HG03095 (cell line): ENCODE data around the gene ZNF770.

ENCODE experiments used
- ATAC-seq: cut with Tn5 transposase; IDR thresholded peaks from one replicate; pipeline ENCODE4 v1.9.1; 2021; ENCODE audit warnings: moderate library complexity; ENCODE audit not compliant: unreplicated experiment

The ZNF770 gene, protein sequence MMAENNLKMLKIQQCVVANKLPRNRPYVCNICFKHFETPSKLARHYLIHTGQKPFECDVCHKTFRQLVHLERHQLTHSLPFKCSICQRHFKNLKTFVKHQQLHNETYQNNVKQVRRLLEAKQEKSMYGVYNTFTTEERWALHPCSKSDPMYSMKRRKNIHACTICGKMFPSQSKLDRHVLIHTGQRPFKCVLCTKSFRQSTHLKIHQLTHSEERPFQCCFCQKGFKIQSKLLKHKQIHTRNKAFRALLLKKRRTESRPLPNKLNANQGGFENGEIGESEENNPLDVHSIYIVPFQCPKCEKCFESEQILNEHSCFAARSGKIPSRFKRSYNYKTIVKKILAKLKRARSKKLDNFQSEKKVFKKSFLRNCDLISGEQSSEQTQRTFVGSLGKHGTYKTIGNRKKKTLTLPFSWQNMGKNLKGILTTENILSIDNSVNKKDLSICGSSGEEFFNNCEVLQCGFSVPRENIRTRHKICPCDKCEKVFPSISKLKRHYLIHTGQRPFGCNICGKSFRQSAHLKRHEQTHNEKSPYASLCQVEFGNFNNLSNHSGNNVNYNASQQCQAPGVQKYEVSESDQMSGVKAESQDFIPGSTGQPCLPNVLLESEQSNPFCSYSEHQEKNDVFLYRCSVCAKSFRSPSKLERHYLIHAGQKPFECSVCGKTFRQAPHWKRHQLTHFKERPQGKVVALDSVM

GRCh38 chr15:34988027-34988902, at the start of gene ZNF770:
Gene ZNF770, minus strand, starts transcription at chr15:34988287. Its CDS starts 4,853 bp downstream, at chr15:34983434.
- ATAC-seq = peak; percentile 67

GRCh38 chr15:35028235-35028984, 40.3 kb upstream of the ZNF770 start:
- no peak for ATAC-seq

DNA sequence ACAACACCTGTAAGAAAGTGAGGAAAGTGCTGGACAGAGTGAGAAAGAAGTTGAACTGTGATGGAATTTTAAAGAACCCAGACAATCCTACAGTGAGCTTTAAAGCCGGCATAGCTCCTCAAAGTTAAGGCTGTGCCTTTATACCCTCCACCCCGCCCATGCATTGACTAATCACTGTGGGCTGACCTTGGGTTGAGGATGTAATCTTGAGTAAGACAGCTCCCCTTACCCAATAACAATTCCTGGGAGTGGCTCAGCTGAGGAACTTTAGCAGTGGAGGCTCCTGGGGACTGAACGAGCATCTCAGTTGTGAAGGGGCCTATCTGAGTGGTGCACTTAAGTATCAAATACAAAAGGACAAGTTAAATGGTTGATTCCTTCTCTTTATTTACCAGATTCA, 35.7 kb upstream of the ZNF770 start:
- no peak for ATAC-seq

DNA sequence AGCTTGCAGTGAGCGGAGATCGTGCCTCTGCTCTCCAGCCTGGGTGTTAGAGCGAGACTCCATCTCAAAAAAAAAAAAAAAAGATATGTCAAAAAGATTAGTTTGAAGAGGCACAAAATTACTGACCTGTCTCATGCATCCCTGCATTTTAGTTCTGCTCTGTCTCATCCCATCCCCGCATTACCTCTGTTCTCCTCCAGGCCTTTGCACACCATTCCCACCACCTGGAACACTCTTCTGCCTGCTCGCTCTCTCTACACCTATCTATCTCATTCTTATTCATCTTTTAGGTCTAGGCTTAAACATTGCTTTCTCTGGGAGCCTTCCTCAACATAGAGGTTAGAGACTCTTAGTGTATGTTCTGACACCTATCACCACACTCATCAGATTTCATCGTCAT, 32.9 kb upstream of the ZNF770 start:
- ATAC-seq = no peak

GRCh38 chr15:35019404-35020327, 31.6 kb upstream of the ZNF770 start:
- ATAC-seq = no peak

DNA sequence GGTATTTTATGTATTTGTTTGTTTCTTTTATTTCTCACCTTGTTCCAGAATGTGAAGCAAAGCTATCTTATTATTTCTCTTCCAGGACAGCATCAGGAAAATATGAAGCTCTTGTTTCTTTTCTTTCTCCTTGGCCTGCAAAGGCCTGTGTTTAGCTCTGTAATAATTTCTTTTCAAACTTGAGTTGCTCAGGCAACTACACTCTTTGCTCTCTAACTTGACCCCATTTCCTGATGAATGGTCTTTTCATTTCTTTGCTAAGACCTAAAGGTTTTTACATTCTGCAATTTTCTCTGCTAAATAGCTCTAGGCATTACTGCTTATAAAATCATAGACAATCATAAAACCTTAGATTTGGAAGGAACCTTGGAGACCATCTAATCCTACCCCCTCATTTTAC, 26.2 kb upstream of the ZNF770 start:
- no peak for ATAC-seq

GRCh38 chr15:35013370-35013769, 25.3 kb upstream of the ZNF770 start:
- no peak for ATAC-seq

- ATAC-seq = no peak
Observed at GRCh38 chr15:35007397-35007796, 19.3 kb upstream of the ZNF770 start.

DNA sequence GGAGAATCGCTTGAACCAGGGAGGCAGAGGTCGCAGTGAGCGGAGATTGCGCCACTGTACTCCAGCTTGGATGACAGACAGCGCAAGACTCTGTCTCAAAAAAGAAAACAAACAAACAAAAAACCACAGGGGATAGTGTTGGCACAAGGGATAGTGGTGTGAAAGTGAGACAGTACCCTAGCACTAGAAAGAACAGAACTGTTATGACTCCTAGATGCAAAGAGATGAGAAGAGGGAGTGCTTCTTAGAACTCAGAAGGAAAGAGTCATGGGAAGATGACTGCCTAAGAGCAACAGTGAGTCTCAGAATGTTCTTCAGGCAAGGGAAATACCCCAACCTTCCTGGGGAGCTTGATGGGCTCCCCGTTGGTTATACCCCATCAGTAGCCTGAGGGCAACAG, 17.8 kb upstream of the ZNF770 start:
- ATAC-seq = no peak

DNA sequence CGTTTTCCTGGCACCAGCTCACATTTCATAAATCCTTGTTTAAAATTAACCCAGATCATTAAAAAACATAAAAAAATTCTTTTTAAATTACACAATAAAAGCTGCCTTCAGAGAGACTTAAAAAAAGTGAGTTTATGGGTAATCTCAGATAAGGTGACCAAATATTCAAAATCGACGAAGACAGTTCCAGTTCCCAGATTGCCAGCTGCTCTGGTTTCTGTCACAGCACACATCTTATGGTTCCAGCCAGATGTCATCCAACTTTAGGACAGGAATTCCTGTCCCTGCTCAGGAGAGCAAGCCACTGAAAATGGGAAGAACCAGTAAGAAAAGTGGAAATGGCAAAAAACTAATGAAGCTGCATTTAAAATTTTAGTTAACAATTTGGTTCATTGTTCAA, 15.8 kb upstream of the ZNF770 start:
- no peak for ATAC-seq

DNA sequence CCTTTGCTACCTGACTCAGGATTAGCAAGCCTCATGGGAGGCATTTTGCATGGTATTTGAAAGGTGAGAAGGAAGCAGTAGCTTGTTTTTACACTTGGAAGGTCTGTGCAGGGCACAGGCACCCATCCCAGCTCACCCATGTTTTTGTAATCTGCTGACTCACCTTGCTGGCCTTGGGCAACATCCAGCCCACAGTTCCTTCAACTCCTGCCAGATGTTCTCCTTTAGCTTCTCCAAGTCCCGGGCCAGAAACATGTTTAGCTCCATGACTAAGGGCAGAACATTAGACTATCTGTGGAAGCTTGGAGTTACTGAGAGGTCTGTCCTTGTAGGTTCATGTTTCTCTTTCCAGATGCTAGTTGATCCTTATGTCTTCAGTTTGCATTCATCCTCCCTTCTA, 12.4 kb upstream of the ZNF770 start:
- no peak for ATAC-seq

DNA sequence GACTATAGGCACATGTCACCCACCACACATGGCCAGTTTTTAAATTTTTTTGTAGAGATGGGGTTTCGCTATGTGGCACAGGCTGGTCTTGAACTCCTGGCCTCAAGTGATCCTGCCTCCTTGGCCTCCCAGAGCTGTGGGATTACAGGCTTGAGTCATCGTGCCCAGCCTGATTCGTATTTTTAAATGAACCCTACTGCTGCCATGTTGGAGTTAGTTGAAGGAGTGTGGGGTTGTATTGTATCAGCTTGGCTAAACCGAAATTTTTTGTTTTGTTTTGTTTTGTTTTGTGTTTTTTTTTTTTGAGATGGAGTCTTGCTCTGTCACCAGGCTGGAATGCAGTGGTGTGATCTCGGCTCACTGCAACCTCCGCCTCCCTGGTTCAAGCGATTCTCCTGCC, 11.8 kb upstream of the ZNF770 start:
- ATAC-seq = no peak

DNA sequence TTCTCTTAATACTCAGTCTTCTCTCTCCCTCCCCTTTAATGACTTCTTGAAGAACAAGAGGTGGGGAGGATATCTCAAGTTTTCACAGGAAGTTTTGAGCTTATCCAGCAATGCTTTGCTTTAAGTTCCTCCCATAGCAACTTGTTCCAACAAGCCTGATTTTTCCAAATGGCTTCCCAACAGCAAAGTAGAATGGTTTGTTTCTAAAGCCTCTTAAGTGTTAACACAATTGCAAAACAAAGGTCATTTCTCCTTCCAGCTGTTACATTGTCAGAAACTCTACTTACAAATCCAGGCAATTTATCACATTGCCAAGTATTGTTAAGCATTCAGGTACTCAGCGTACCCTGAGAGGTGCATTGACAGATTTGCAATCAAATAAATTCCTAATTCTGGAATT, 6.8 kb upstream of the ZNF770 start:
- ATAC-seq = no peak

- ATAC-seq = peak; percentile 93
Observed at GRCh38 chr15:34993877-34994276, 5.8 kb upstream of the ZNF770 start.

DNA sequence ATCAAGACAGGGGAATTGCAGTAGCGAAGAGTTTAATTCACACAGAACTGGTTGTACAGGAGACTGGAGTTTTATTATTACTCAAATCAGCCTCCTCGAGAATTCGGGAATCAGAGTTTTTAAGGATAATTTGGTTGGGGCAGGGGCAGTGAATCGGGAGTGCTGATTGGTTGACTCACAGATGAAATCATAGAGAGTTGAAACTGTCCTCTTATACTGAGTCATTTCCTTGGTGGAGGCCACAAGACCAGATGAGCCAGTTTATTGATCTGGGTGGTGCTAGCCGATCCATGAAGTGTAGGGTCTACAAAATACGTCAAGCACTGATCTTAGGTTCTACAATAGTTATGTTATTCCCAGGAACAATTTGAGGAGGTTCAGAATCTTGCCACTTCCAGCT, 5.3 kb upstream of the ZNF770 start:
- ATAC-seq = no peak

GRCh38 chr15:34987609-34988026, 469 bp downstream of the ZNF770 start:
- peak; percentile 15 for ATAC-seq

- no peak for ATAC-seq
Observed at GRCh38 chr15:34986771-34987480, 1.2 kb downstream of the ZNF770 start.

GRCh38 chr15:34986326-34986725, 1.8 kb downstream of the ZNF770 start:
- ATAC-seq = no peak
